GM19240 (cell line): Measurements from ENCODE around the gene CACNA2D3.

ENCODE experiments used
- DNase-seq: peaks from one replicate; pipeline ENCODE4 v3.0.0; 2011; ENCODE audit warnings: low spot score; ENCODE audit not compliant: insufficient read length

Gene CACNA2D3

GRCh38 chr3:54126551-54126950 is 4.2 kb downstream of the CACNA2D3 start:
- DNase-seq: no peak

GRCh38 chr3:54127499-54128056 is 5.2 kb downstream of the CACNA2D3 start:
- no peak for DNase-seq

- no peak for DNase-seq
These were observed 8.8 kb downstream of the CACNA2D3 start for GRCh38 chr3:54131026-54131605.

GRCh38 chr3:54131890-54132289 is 9.5 kb downstream of the CACNA2D3 start:
- no peak for DNase-seq

GRCh38 chr3:54132685-54133084 is 10.3 kb downstream of the CACNA2D3 start:
- DNase-seq: no peak

GRCh38 chr3:54133196-54133595 is 10.8 kb downstream of the CACNA2D3 start:
- DNase-seq: no peak

- DNase-seq: no peak
These were observed 11.8 kb downstream of the CACNA2D3 start for GRCh38 chr3:54134155-54134554.

- no peak for DNase-seq
These were observed 12.4 kb downstream of the CACNA2D3 start for GRCh38 chr3:54134713-54135112.

- DNase-seq: no peak
These were observed 15.0 kb downstream of the CACNA2D3 start for GRCh38 chr3:54137311-54137710.

- no peak for DNase-seq
These were observed 16.7 kb downstream of the CACNA2D3 start for GRCh38 chr3:54138937-54139547.

- no peak for DNase-seq
These were observed 17.3 kb downstream of the CACNA2D3 start for GRCh38 chr3:54139630-54140029.

- DNase-seq: no peak
These were observed 21.9 kb downstream of the CACNA2D3 start for GRCh38 chr3:54144284-54144683.

- DNase-seq: no peak
These were observed 24.3 kb downstream of the CACNA2D3 start for GRCh38 chr3:54146506-54147239.

GRCh38 chr3:54150864-54151467 is 28.6 kb downstream of the CACNA2D3 start:
- no peak for DNase-seq

- DNase-seq: no peak
These were observed 31.1 kb downstream of the CACNA2D3 start for GRCh38 chr3:54153477-54153876.

- no peak for DNase-seq
These were observed 35.5 kb downstream of the CACNA2D3 start for GRCh38 chr3:54157860-54158259.

- no peak for DNase-seq
These were observed 37.6 kb downstream of the CACNA2D3 start for GRCh38 chr3:54159917-54160316.

GRCh38 chr3:54163441-54163840 is 41.1 kb downstream of the CACNA2D3 start:
- no peak for DNase-seq

GRCh38 chr3:54164192-54164975 is 42.0 kb downstream of the CACNA2D3 start:
- no peak for DNase-seq

GRCh38 chr3:54165865-54166264 is 43.5 kb downstream of the CACNA2D3 start:
- DNase-seq: no peak

- no peak for DNase-seq
These were observed 45.6 kb downstream of the CACNA2D3 start for GRCh38 chr3:54167999-54168398.
